HUES48 (cell line): ENCODE measurements around the gene LNPEP.
A peak's percentile ranks its signal among the peaks of the same experiment; 100 is the strongest.

ENCODE experiments used
- H3K27ac ChIP-seq: one replicate; pipeline ENCODE4 v1.7.0; 2013; ENCODE audit warnings: low read depth, low read length, inconsistent platforms
- H3K27me3 ChIP-seq: 2 replicates; pipeline ENCODE4 v1.6.1; 2013; ENCODE audit warnings: mild to moderate bottlenecking, low read length; ENCODE audit not compliant: control insufficient read depth, insufficient read depth
- H3K36me3 ChIP-seq: 2 replicates; pipeline ENCODE4 v1.6.1; 2013; ENCODE audit warnings: low read length; ENCODE audit not compliant: control insufficient read depth, insufficient read depth
- H3K4me1 ChIP-seq: 2 replicates; pipeline ENCODE4 v1.6.1; 2013; ENCODE audit warnings: mild to moderate bottlenecking, low read length; ENCODE audit not compliant: control insufficient read depth, insufficient read depth
- H3K4me3 ChIP-seq: 2 replicates; pipeline ENCODE4 v1.5.1; 2013; ENCODE audit warnings: mild to moderate bottlenecking, low read depth, low read length
- H3K9ac ChIP-seq: 2 replicates; pipeline ENCODE4 v1.6.1; 2013; ENCODE audit warnings: mild to moderate bottlenecking, low read depth, low read length, moderate library complexity
- H3K9me3 ChIP-seq: 2 replicates; pipeline ENCODE4 v1.6.1; 2013; ENCODE audit warnings: low read length; ENCODE audit not compliant: control insufficient read depth, insufficient read depth

Gene LNPEP

GRCh38 chr5:97002983-97003382 lies 67.1 kb downstream of the LNPEP start:
- H3K4me3 ChIP-seq: no peak overlapping the region
- no peak overlapping the region for H3K9ac ChIP-seq
- H3K27ac ChIP-seq: no peak overlapping the region
- H3K36me3 ChIP-seq: no peaks in the 10 kb centered on the region
- no peaks in the 10 kb centered on the region for H3K9me3 ChIP-seq
- H3K27me3 ChIP-seq: no peaks in the 10 kb centered on the region
- 0 out of 2 replicates have a peak, but pooled peaks cover 5% of the 10 kb centered on the region for H3K4me1 ChIP-seq

DNA sequence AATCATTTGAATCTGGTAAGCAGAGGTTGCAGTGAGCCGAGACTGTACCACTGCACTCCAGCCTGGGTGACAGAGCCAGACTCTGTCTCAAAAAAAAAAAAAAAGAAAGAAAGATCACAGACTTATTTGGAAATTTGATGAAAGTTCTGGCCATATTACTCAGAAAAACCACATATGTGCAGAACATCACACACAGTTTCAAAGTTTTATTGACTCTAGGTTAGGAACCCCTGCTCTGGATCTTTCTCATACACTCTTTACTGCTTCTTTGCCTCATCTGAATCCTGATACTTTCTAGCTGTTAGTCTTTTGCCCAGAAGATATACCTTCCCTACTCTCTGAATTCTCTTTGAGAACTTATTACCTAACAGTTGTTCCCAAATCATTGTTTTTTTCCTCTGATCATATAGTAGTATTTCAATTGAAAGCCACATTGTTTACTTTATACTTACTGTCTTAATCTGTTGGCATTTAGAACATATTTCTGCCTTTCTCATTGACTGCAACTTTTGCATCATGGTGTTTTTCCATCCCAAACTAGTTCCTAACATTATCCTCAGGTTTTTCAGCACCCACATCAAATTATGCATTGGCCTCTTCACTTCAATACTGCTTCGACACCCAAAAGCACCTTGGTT lies 68.7 kb downstream of the LNPEP start:
- H3K4me3 ChIP-seq: no peak overlapping the region
- no peaks in the 10 kb centered on the region for H3K36me3 ChIP-seq

DNA sequence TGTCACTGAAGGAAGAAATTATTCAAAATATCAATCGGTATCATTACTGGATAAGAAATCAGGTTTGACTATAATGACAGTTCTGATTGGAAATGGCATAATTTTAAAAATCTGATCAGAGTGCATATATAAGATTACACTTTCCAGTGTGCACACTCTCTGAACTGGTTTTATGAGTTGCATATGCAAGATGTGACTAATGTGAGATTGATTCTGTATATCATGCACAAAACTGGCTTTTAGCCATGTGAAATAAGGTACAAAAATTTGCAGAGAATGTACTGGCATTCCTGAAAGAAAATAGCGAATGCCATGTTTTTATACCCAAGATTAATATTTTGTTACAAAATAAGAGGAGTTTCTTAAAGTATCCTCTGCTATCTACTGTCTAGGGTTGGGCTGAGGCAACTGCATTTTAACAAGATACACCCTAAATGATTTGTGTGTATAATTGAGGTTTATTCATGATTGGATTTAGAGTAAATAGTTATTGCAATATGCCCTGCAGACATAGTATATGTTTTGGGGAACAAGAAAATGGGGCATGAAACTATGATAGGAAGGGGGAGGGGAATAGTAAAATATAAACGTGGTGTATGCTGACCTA lies 70.7 kb downstream of the LNPEP start:
- Histone ChIP-seq H3K27me3 (no peaks in the 10 kb centered on the region), H3K9me3 (no peaks in the 10 kb centered on the region), H3K27ac (no peak overlapping the region), H3K4me1 (0 out of 2 replicates have a peak, but pooled peaks cover 5% of the 10 kb centered on the region), H3K4me3 (no peak overlapping the region), H3K36me3 (no peaks in the 10 kb centered on the region), H3K9ac (no peak overlapping the region)

More for the DNA sequence above, 68.7 kb downstream of the LNPEP start:
- no peaks in the 10 kb centered on the region for H3K27me3 ChIP-seq
- H3K4me1 ChIP-seq: 0 out of 2 replicates have a peak, but pooled peaks cover 5% of the 10 kb centered on the region
- H3K9ac ChIP-seq: no peak overlapping the region
- no peak overlapping the region for H3K27ac ChIP-seq
- H3K9me3 ChIP-seq: no peaks in the 10 kb centered on the region

GRCh38 chr5:97009212-97009898 lies 73.5 kb downstream of the LNPEP start:
- H3K27me3 ChIP-seq: no peaks in the 10 kb centered on the region
- H3K4me1 ChIP-seq: 0 out of 2 replicates have a peak, but pooled peaks cover 5% of the 10 kb centered on the region
- no peaks in the 10 kb centered on the region for H3K9me3 ChIP-seq
- no peak overlapping the region for H3K27ac ChIP-seq
- no peak overlapping the region for H3K9ac ChIP-seq
- no peak overlapping the region for H3K4me3 ChIP-seq
- no peaks in the 10 kb centered on the region for H3K36me3 ChIP-seq

DNA sequence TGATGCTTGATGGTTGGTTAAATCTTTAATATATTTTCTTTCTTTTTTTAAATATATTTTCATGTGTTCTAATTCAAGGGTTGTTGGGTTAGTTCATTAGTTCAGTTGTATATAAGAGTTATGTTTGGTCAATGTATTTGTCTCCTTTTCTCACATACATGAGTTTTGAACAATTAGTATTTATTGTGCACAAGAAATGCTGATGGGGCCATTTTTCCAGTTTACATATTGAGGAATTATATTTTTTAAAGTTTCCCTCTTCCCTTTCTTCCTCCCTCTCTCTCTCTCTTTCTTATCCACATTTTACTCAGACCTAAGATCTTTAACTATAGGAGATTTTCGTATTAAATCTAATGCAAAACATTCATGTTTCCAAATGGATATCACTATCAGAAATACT lies 74.0 kb downstream of the LNPEP start:
- Histone ChIP-seq H3K27me3 (no peaks in the 10 kb centered on the region), H3K4me3 (no peak overlapping the region), H3K27ac (no peak overlapping the region), H3K4me1 (0 out of 2 replicates have a peak, but pooled peaks cover 5% of the 10 kb centered on the region), H3K36me3 (no peaks in the 10 kb centered on the region), H3K9ac (no peak overlapping the region), H3K9me3 (no peaks in the 10 kb centered on the region)

GRCh38 chr5:97010606-97011005 lies 74.7 kb downstream of the LNPEP start:
- Histone ChIP-seq H3K36me3 (no peaks in the 10 kb centered on the region), H3K9me3 (no peaks in the 10 kb centered on the region), H3K4me1 (0 out of 2 replicates have a peak, but pooled peaks cover 5% of the 10 kb centered on the region), H3K27me3 (no peaks in the 10 kb centered on the region), H3K27ac (no peak overlapping the region), H3K4me3 (no peak overlapping the region), H3K9ac (no peak overlapping the region)

- no peak overlapping the region for H3K27ac ChIP-seq
- no peak overlapping the region for H3K9ac ChIP-seq
- H3K4me3 ChIP-seq: no peak overlapping the region
- H3K27me3 ChIP-seq: no peaks in the 10 kb centered on the region
- 0 out of 2 replicates have a peak, but pooled peaks cover 4% of the 10 kb centered on the region for H3K4me1 ChIP-seq
- no peaks in the 10 kb centered on the region for H3K9me3 ChIP-seq
- H3K36me3 ChIP-seq: no peaks in the 10 kb centered on the region
Measured at GRCh38 chr5:97011567-97011966, 75.7 kb downstream of the LNPEP start.

- no peaks in the 10 kb centered on the region for H3K27me3 ChIP-seq
Measured at GRCh38 chr5:97019435-97020117, 83.7 kb downstream of the LNPEP start.

DNA sequence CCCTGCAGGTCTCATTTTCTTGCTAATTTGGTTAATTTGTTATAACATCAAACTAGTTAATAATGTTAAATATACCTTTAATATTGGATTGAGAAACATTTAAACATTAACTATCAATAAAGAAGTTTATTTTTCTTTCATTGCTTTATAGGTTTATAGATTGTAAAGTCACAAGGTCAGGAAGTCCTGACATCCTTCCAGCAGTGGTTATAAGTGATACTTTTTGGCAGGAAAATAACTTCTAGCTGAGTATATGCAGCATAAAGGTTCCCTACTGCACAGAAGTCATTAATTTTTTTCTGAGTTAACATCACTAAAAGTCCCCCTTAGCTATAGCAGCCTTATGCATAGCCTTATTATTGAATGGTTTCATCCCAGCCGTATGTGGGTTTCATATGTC lies 85.5 kb downstream of the LNPEP start:
- Histone ChIP-seq H3K9me3 (no peaks in the 10 kb centered on the region), H3K36me3 (0 out of 2 replicates have a peak, but pooled peaks cover 7% of the 10 kb centered on the region), H3K4me1 (peaks cover 7% of the 10 kb centered on the region; the same call in 1 of the 2 replicates), H3K9ac (no peak overlapping the region), H3K27me3 (no peaks in the 10 kb centered on the region), H3K4me3 (no peak overlapping the region), H3K27ac (no peak overlapping the region)

More at GRCh38 chr5:97019435-97020117, 83.7 kb downstream of the LNPEP start:
- H3K36me3 ChIP-seq: 0 out of 2 replicates have a peak, but pooled peaks cover 5% of the 10 kb centered on the region
- peak overlapping the region; percentile 21 for H3K27ac ChIP-seq
- H3K4me3 ChIP-seq: no peak overlapping the region
- no peaks in the 10 kb centered on the region for H3K9me3 ChIP-seq
- H3K9ac ChIP-seq: no peak overlapping the region
- H3K4me1 ChIP-seq: peaks cover 7% of the 10 kb centered on the region; the same call in 1 of the 2 replicates

DNA sequence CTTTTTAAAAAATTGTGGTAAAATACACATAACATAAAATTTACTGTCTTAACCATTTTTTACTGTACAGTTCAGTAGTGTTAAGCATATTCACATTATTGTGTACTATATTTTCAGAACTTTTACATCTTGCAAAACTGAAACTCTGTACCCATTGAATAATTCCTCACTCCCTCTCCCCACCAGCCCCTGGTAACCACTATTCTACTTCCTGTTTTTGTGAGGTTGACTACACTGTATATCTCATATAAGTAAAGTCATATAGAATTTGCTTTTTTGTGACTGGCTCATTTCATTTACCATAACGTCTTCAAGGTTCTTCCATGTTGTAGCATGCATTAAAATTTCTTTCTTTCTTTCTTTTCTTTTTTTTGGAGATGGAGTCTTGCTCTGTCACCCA lies 87.0 kb downstream of the LNPEP start:
- H3K27ac ChIP-seq: no peak overlapping the region
- H3K4me3 ChIP-seq: no peak overlapping the region
- H3K9ac ChIP-seq: no peak overlapping the region
- H3K36me3 ChIP-seq: 0 out of 2 replicates have a peak, but pooled peaks cover 9% of the 10 kb centered on the region
- no peaks in the 10 kb centered on the region for H3K27me3 ChIP-seq
- no peaks in the 10 kb centered on the region for H3K9me3 ChIP-seq
- peaks cover 7% of the 10 kb centered on the region; the same call in 1 of the 2 replicates for H3K4me1 ChIP-seq
